WI38 (cell line): Measurements from ENCODE around the gene ZCCHC10.
"Not testable (repeated sequence)": the region's sequence is repeated elsewhere in the genome, so short reads cannot be mapped to it uniquely, and the experiment has no call there.

ENCODE experiments used
- H3K4me3 ChIP-seq: 2 replicates; pipeline ENCODE4 v1.5.1; 2011; ENCODE audit warnings: low read depth, mild to moderate bottlenecking, control low read depth, low read length
- TF ChIP-seq, protein P1 (sequence below): IDR thresholded peaks from 2 replicates; pipeline ENCODE4 v1.5.1; 2012; ENCODE audit warnings: low read depth, mild to moderate bottlenecking, control low read depth, low read length

The ZCCHC10 gene

GRCh38 chr5:133051542-133052316, 25.4 kb upstream of the ZCCHC10 start, which contains the start of gene HSPA4:
Gene HSPA4 (plus strand): TSS chr5:133052013. CDS start chr5:133052251, 238 bp downstream.
- TF ChIP-seq, protein P1, sequence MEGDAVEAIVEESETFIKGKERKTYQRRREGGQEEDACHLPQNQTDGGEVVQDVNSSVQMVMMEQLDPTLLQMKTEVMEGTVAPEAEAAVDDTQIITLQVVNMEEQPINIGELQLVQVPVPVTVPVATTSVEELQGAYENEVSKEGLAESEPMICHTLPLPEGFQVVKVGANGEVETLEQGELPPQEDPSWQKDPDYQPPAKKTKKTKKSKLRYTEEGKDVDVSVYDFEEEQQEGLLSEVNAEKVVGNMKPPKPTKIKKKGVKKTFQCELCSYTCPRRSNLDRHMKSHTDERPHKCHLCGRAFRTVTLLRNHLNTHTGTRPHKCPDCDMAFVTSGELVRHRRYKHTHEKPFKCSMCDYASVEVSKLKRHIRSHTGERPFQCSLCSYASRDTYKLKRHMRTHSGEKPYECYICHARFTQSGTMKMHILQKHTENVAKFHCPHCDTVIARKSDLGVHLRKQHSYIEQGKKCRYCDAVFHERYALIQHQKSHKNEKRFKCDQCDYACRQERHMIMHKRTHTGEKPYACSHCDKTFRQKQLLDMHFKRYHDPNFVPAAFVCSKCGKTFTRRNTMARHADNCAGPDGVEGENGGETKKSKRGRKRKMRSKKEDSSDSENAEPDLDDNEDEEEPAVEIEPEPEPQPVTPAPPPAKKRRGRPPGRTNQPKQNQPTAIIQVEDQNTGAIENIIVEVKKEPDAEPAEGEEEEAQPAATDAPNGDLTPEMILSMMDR: no peak
- H3K4me3 ChIP-seq: peak within 1 kb of the TSS; percentile 98

DNA sequence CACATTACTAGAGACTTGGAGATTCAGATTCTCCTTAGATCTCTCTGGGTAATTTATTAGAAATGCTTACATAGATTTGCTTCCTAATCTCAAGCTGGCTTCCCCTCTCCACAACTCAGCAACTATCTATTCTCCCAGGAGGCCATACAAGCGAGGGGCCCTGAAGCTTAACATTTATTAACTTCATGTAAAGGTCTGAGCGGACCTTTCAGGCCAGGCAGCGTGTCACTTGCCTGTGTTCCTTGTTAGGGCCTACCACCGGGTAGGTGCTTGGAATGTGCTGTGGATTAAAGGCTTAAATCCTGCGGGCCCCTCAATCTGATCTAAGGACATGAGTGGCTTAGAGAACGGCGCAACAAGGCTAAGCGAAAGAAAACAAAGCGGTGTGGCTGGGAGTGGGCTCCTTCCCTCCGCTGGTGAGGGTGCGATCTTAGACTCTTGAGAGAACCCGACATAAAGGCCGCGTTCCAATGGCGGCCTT, 24.8 kb upstream of the ZCCHC10 start:
- TF ChIP-seq, protein P1: no peak
- peak overlapping the region; percentile 98 for H3K4me3 ChIP-seq

- H3K4me3 ChIP-seq: peak overlapping the region; percentile 98
- TF ChIP-seq, protein P1: no peak
Observed at GRCh38 chr5:133050521-133050920, 24.2 kb upstream of the ZCCHC10 start.

GRCh38 chr5:133049726-133050048, 23.3 kb upstream of the ZCCHC10 start:
- no peak overlapping the region for H3K4me3 ChIP-seq
- TF ChIP-seq, protein P1: no peak

- TF ChIP-seq, protein P1: no peak
- H3K4me3 ChIP-seq: no peak overlapping the region
Observed at GRCh38 chr5:133048993-133049725, 22.8 kb upstream of the ZCCHC10 start.

DNA sequence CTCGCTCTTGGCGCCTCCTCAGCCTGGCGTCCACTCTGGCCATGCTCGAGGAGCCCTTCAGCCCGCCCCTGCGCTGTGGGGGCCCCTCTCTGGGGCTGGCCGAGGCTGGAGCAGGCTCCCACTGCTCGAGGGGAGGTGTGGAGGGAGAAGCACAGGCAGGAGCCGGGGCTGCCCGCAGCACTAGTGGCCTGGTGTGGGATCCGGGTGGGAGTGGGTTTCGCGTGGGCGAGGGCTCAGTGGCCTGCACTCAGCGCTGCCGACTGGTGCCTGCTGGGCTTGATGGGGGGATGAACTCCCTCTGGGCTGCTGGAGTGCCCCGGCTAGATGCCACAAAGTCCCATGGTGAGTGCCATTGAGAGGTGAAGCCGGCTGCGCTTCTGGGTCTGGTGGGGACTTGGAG, 21.1 kb upstream of the ZCCHC10 start:
- TF ChIP-seq, protein P1: no peak
- no peak overlapping the region for H3K4me3 ChIP-seq

- H3K4me3 ChIP-seq: not testable (repeated sequence)
Observed at GRCh38 chr5:133046560-133046959, 20.2 kb upstream of the ZCCHC10 start.
